HCT116 (cell line): ENCODE results near the gene PCDH9. TPM values are rescaled to one million over a fixed set of nuclear protein-coding genes. Genes with fewer than 3 reads are reported as not detected.

Source experiments
- ATAC-seq: fragments of 200-7000 bp; cut with Tn5 transposase; 2 replicates; pipeline ENCODE4 v1.9.1; 2020; ENCODE audit warnings: mild to moderate bottlenecking, moderate library complexity
- BruUV-seq: library from RNA; stranded (reverse); fragments of 400-500 nt; replicated peaks from 2 replicates; lab custom pipeline; 2021; lab: Mats Ljungman, UMichigan
- CTCF ChIA-PET: fragments of 300-600 bp; sonication (Branson Sonifier 250); formaldehyde crosslinking; loops from one replicate; lab custom pipeline; 2021; ENCODE audit warnings: antibody characterized with exemption; lab: Charles Lee
- POLR2A ChIA-PET: fragments of 300-600, 350-600 bp; sonication (Branson Sonifier 250); formaldehyde crosslinking; loops from one replicate; lab custom pipeline; 2021; ENCODE audit warnings: antibody characterized with exemption; lab: Charles Lee
- RAD21 ChIA-PET, 2 experiments: fragments of 300-600 bp; sonication (Branson Sonifier 250); formaldehyde crosslinking; loops; one replicate each; lab custom pipeline; 2023; ENCODE audit warnings: low total read pairs in 2 of 2; ENCODE audit not compliant: uncharacterized antibody in 2 of 2, unreplicated experiment in 2 of 2, low non-redundant PET in 1 of 2; lab: Charles Lee
- DNase-seq: peaks from one replicate; pipeline ENCODE4 v3.0.0-alpha.2; 2010; ENCODE audit warnings: low read depth, low spot score
- H2AFZ ChIP-seq: fragments of 200-600 bp; shearing (Covaris generic), sonication (generic); 2 replicates; pipeline ENCODE4 v1.6.1; 2017; ENCODE audit warnings: low read depth, mixed run types, mixed read lengths, antibody characterized with exemption, low read length; ENCODE audit not compliant: poor library complexity, severe bottlenecking
- H3K27ac ChIP-seq: 2 replicates; pipeline ENCODE4 v1.5.1; 2012; ENCODE audit warnings: low read depth, low read length
- H3K27me3 ChIP-seq: fragments of 200-600 bp; sonication (generic); 2 replicates; pipeline ENCODE4 v1.6.1; 2016; ENCODE audit warnings: mixed run types, low read length, mixed read lengths; ENCODE audit not compliant: insufficient read depth
- H3K36me3 ChIP-seq, 2 experiments: fragments of 200-500 bp in 1 of 2; fragments of 200-600 bp in 1 of 2; sonication (Bioruptor generic) in 1 of 2; sonication (generic) in 1 of 2; 2 replicates each; pipeline versions ENCODE4 v1.5.1 to v1.6.1; 2014 to 2016; ENCODE audit warnings: low read length in 2 of 2, inconsistent platforms in 1 of 2, mixed read lengths in 1 of 2, mixed run types in 1 of 2; ENCODE audit not compliant: insufficient read depth in 2 of 2, control insufficient read depth in 1 of 2
- H3K4me1 ChIP-seq, 2 experiments: fragments of 200-600 bp in 1 of 2; sonication (generic) in 1 of 2; 2 replicates each; pipeline versions ENCODE4 v1.5.1 to v1.6.1; 2012 to 2017; ENCODE audit warnings: low read length in 2 of 2, inconsistent platforms in 1 of 2, mild to moderate bottlenecking in 1 of 2, mixed read lengths in 1 of 2, mixed run types in 1 of 2, moderate library complexity in 1 of 2; ENCODE audit not compliant: insufficient read depth in 2 of 2, control insufficient read depth in 1 of 2
- H3K4me2 ChIP-seq: fragments of 200-600 bp; sonication (generic); 2 replicates; pipeline ENCODE4 v1.6.1; 2017; ENCODE audit warnings: mixed run types, low read length, mixed read lengths
- H3K4me3 ChIP-seq, 2 experiments: fragments of 200-600 bp in 1 of 2; sonication (generic) in 1 of 2; replicated peaks in 1 of 2; 2 replicates each; pipeline ENCODE4 v1.5.1; 2011 to 2016; ENCODE audit warnings: low read length in 2 of 2, control low read depth in 1 of 2, low read depth in 1 of 2, mild to moderate bottlenecking in 1 of 2, mixed read lengths in 1 of 2, mixed run types in 1 of 2
- H3K79me2 ChIP-seq: fragments of 200-600 bp; sonication (generic); 2 replicates; pipeline ENCODE4 v1.6.1; 2017; ENCODE audit warnings: mild to moderate bottlenecking, mixed run types, low read length, moderate library complexity, mixed read lengths; ENCODE audit not compliant: insufficient read depth
- H3K9ac ChIP-seq: fragments of 200-600 bp; sonication (generic); 2 replicates; pipeline ENCODE4 v1.6.1; 2016; ENCODE audit warnings: low read length, mixed read lengths
- H3K9me2 ChIP-seq: fragments of 200-600 bp; sonication (generic), shearing (Covaris generic); 2 replicates; pipeline ENCODE4 v1.6.1; 2017; ENCODE audit warnings: mixed run types, mild to moderate bottlenecking, moderate library complexity; ENCODE audit not compliant: insufficient read depth
- H3K9me3 ChIP-seq, 2 experiments: fragments of 200-500 bp in 1 of 2; fragments of 200-600 bp in 1 of 2; sonication (Bioruptor generic) in 1 of 2; sonication (generic) in 1 of 2; 2 replicates each; pipeline ENCODE4 v1.6.1; 2014 to 2017; ENCODE audit warnings: low read length in 2 of 2, mixed read lengths in 2 of 2, inconsistent platforms in 1 of 2, low read depth in 1 of 2, mild to moderate bottlenecking in 1 of 2, mixed run types in 1 of 2, moderate library complexity in 1 of 2; ENCODE audit not compliant: control insufficient read depth in 1 of 2, insufficient read depth in 1 of 2
- H4K20me1 ChIP-seq: fragments of 200-600 bp; sonication (generic), shearing (Covaris generic); 2 replicates; pipeline ENCODE4 v1.6.1; 2017; ENCODE audit warnings: mixed run types, mild to moderate bottlenecking, moderate library complexity; ENCODE audit not compliant: insufficient read depth
- ATF3 ChIP-seq: IDR thresholded peaks from 2 replicates; pipeline ENCODE4 v1.6.1; 2012
- CEBPB ChIP-seq: IDR thresholded peaks from 2 replicates; pipeline ENCODE4 v1.6.1; 2012; ENCODE audit warnings: low read depth
- EGR1 ChIP-seq: IDR thresholded peaks from 2 replicates; pipeline ENCODE4 v1.6.1; 2012; ENCODE audit warnings: low read depth
- ELF1 ChIP-seq: IDR thresholded peaks from 2 replicates; pipeline ENCODE4 v1.6.1; 2012; ENCODE audit warnings: low read depth, borderline replicate concordance
- EZH2 ChIP-seq: fragments of 200-600 bp; sonication (generic); IDR thresholded peaks from 2 replicates; pipeline ENCODE4 v1.6.1; 2017; ENCODE audit warnings: antibody characterized with exemption, mixed run types
- POLR2AphosphoS5 ChIP-seq: IDR thresholded peaks from 2 replicates; pipeline ENCODE4 v1.6.1; 2011; ENCODE audit warnings: mild to moderate bottlenecking, low read depth, low read length, moderate library complexity
- RAD21 ChIP-seq: IDR thresholded peaks from 2 replicates; pipeline ENCODE4 v1.6.1; 2012; ENCODE audit warnings: low read depth, mild to moderate bottlenecking
- SIN3A ChIP-seq: IDR thresholded peaks from 2 replicates; pipeline ENCODE4 v1.6.1; 2012; ENCODE audit warnings: low read depth
- intact Hi-C: fragments of 100-400 bp; cut with micrococcal nuclease; formaldehyde crosslinking; loops from 2 replicates; pipeline ENCODE4 v1.10.0; 2022
- total RNA-seq: library from RNA; stranded (reverse); gene quantifications from one replicate; pipeline ENCODE4 v1.2.1, GENCODE V29; 2021; ENCODE audit not compliant: unreplicated experiment

PCDH9 gene
- total RNA-seq, 1 experiment from 2014 or later = 0.02 TPM

- CTCF ChIA-PET = no interaction called here
- POLR2A ChIA-PET = no interaction called here
- Histone ChIP-seq H4K20me1 (no peaks in the 10 kb centered on the region), H2AFZ (no peak overlapping the region), H3K4me2 (no peak overlapping the region), H3K27me3 (no peaks in the 10 kb centered on the region), H3K9me3 (no peaks in the 10 kb centered on the region), H3K79me2 (no peaks in the 10 kb centered on the region), H3K9ac (no peak overlapping the region), H3K4me3 (no peak overlapping the region), H3K9me2 (no peaks in the 10 kb centered on the region), H3K4me1 (no peaks in the 10 kb centered on the region), H3K27ac (no peak overlapping the region), H3K36me3 (no peaks in the 10 kb centered on the region)
- no TSS peak for BruUV-seq
- RAD21 ChIA-PET = no interaction called here
- DNase-seq (no peak), ATAC-seq (no peak)
- intact Hi-C loops = no loop called here
- no peak for TF ChIP-seq ELF1
Measured at GRCh38 chr13:67200605-67201004, 29.5 kb downstream of the PCDH9 start.

GRCh38 chr13:67200183-67200582 is 30.0 kb downstream of the PCDH9 start:
- RAD21 ChIA-PET = no interaction called here
- TF ChIP-seq POLR2AphosphoS5 (no peak), EGR1 (no peak), EZH2 (no peak), ELF1 (no peak), SIN3A (no peak), CEBPB (no peak), ATF3 (no peak), RAD21 (no peak)
- no peak overlapping the region for H3K9ac ChIP-seq
- H2AFZ ChIP-seq = no peak overlapping the region
- POLR2A ChIA-PET = no interaction called here
- no peaks in the 10 kb centered on the region for H3K79me2 ChIP-seq
- H3K4me2 ChIP-seq = no peak overlapping the region
- no peaks in the 10 kb centered on the region for H3K9me3 ChIP-seq
- no peaks in the 10 kb centered on the region for H3K27me3 ChIP-seq
- DNase-seq (no peak), ATAC-seq (no peak)
- intact Hi-C loops = no loop called here
- no peaks in the 10 kb centered on the region for H3K9me2 ChIP-seq
- H3K27ac ChIP-seq = no peak overlapping the region
- H3K4me3 ChIP-seq = no peak overlapping the region
- no peaks in the 10 kb centered on the region for H3K4me1 ChIP-seq
- H3K36me3 ChIP-seq = no peaks in the 10 kb centered on the region
- H4K20me1 ChIP-seq = no peaks in the 10 kb centered on the region
- CTCF ChIA-PET = no interaction called here
- BruUV-seq = no TSS peak
